HuH-7 (cell line): ENCODE data around the gene DOC2A.

Source experiments
- DNase-seq: peaks from one replicate; pipeline ENCODE4 v3.0.0; 2011; ENCODE audit warnings: low spot score

DOC2A gene

DNA sequence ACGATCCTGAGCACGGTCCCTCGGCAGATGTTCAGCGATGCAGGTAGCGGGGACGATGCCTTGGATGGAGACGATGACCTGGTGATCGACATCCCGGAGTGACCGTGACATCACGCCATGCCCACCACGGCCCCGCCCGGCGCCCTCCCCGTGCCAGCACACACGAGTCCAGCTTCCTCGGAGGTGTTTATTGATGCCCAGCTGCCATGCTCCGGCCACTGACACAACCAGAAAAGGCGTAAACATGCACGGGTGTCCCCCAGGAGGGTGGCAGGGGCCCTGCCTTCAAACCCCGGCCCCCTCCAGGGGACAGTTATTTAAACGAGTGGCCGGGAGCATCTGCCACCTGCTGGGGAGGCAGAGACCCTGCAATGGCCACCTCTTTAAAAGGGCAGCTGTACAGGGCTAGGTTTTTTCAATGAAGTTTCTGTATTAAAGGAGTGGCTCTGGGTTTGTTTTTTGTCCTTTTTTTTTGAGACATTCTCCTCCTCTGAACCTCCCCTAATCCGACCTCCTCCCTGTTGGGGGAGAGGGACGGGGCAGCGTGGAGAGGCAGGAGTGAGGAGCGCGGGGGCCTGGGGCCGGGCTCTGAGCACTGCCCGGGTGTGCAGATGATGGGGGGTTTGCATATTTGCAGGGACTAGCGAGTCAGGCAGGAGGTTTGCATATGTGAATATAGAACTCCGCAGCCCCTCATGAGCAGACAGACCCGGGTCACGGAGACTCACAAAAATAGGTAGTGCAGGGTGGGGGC lies 5.3 kb downstream of the DOC2A start:
- DNase-seq: peak; percentile 96

DNA sequence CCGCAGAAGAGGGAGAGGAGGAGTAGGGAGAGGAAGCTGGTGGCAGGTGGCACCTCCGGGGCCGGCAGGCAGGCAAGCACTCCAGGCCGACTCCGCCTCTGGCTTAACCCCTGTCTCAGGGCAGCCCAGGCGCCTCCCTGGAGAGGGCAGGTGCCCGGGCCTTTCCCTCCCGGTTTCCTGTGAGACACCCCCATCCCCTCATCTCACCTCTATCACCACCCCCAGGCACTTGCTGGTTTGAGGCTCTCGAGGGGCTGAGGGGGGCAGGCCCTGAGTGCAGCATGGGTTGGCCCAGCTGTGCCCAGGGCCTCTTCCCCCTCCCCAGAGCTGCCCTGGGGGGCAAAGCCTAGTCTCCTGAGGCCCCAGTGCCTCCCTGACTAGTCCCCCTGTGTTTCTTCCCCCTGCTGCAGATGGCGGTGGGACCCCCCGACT lies 6.0 kb downstream of the DOC2A start:
- DNase-seq: no peak

DNA sequence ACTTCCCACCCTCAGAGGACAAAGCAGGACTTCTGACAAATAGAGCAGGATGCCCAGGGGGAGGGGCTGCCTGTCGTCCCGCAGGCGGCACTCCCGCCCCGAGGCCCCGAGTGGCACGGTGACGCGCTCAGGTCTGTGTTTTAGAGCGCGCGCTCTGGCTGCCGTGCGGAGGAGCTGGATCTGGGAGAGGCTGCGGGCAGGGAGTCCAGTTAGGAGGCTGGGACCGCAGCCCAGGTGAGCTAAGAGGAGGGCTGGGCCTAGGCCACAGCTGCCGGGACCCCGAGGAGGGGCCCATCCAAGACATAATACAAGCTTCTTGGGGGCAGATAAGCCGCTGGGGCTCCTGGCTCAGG lies 6.4 kb downstream of the DOC2A start:
- DNase-seq: no peak

DNA sequence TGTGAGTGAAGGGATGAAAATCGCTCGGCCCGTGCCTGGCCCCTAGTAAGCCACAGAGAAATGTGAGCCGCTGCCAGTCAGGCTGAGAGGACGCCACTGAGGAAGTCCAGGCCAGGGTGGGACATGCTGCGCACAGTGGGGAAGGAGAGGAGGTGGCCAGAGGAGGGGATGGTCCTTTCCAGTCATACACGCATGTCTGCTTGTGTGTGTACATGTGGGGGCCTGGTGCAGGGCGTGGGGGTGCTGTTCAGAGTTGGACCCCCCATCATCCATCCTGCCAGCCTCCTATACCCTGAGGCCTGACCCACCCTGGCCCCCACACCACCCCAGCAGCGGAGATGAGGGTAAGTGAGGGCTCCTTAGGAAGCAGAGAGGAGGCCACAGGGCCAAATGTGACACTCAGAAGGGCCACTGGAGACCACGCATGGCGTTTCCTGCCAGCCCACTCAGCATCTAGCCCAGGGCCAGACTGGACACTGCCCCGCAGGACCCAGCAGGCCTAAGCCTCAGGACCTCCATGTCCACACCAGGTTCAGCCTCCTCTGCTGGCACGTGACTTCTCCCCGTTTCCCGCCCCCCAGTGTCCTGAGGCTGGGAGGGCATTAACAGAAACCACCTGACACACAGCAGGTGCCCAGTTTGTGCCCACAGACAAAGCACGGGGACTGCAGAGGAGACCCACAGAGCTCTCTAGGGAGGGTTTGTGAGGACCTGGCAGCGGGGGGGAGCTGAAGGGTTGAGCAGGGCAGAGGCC lies 7.0 kb downstream of the DOC2A start:
- no peak for DNase-seq

DNA sequence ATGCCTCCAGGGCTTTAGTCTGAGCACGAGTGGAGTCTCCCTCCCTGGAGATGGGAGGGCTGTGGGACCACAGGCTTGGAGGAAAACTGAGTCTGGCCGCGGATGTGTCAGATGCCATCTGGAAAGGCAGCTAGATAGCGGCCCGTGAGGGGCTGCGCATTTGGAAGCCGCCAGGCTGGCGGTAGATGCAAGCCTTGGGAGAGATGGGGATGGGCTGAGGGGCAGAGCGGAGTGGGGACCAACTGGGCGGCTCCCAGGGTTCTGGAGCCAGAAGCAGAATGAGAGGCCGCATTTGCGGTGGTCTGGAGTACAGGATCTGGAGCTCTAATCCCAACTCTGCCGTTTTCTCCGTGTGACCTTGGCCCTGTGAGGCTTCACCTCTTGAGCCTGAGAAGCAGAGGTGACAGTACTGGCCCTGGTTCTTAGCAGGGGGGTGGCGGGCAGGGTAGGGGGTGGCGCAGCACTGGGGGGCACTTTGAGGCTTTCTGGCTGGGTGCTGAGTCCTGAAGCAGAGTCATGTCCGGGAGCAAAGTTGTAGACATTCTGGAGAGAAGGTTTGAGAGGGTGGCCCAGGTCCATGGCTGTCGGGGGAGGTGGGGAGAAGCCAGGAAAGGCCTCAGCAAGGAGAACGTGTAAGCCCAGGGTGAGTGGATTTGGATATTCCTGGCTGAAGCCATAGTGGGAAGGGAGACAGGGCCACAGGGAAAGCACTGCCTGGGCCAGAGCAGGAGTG lies 8.0 kb downstream of the DOC2A start:
- DNase-seq: no peak

DNA sequence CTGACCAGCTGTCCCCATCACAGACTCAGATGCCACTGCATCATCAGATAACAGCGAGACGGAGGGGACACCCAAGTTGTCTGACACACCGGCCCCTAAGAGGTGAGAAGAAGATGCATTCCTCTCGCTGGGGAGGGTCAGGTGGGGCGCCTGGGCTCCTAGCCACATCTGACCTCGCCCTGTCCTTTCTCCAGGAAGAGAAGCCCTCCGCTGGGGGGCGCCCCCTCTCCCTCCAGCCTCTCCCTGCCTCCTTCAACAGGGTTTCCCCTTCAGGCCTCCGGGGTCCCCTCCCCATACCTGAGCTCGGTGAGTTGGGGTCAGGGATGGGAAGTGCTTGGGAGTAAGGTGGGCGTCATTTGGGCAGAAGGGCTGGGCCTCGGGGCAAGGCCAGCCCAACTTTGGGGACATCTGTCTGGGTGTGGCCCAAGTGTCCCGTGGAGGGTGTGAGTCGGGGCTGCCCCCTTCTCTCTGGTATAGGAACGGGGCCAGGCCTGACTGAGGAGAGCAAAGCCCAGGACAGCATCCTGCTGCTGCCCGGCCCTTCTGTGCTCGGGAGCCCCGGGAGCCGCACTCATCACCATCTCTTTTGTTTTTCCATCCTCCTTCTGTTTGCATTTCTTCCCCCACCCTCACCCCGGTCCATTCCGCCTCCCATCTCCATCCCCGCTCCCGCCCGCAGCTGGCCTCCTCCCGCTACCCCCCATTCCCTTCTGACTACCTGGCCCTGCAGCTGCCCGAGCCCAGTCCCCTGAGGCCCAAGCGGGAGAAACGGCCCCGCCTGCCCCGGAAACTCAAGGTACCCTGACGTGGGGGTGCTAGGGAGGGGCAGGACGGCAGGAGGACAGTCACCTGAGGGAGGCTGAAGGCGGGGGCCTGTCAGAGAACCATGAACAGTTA lies 9.8 kb downstream of the DOC2A start:
- DNase-seq: no peak

DNA sequence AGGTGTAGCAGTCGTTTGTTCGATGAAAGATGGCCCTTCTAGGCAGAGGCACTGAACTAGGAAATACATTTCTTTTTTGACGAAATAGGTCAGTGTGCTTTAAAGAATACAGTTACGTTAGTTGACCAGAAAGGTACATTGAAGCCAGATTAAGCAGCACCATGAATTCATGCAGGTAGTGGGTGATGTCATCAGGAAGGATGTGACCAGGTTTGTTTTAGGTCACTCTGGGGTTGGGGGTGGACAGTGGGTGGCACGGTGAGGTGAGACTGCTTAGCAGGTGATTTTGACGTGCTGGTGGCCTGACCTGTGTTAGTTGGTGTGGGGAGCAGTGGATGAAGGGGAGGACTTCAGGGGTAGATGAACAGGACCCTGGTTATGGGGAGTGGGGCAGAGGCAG lies 11.2 kb downstream of the DOC2A start:
- no peak for DNase-seq

DNA sequence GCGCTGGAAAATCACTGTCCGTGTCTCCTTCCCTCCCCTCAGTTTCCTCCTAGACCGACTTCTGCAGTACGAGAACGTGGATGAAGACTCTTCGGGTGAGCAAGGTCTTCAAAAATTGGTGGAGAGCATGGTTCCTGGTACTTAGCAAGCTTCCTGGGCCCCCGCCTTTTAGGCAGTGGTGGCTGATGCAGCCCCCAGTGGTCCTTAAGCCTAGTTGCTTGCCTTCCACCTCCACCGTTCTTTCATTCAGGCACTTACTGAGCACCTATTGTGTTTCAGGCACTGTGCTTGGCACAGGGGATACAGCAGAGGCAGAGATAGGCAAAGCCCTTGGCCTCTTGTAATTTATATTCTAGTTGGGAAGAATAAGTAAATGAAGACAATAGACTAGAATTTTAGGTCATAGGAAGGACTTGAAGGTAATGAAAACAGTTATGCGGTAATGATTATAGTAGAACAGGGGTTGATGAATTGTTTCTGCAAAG lies 14.0 kb downstream of the DOC2A start:
- DNase-seq: no peak

DNA sequence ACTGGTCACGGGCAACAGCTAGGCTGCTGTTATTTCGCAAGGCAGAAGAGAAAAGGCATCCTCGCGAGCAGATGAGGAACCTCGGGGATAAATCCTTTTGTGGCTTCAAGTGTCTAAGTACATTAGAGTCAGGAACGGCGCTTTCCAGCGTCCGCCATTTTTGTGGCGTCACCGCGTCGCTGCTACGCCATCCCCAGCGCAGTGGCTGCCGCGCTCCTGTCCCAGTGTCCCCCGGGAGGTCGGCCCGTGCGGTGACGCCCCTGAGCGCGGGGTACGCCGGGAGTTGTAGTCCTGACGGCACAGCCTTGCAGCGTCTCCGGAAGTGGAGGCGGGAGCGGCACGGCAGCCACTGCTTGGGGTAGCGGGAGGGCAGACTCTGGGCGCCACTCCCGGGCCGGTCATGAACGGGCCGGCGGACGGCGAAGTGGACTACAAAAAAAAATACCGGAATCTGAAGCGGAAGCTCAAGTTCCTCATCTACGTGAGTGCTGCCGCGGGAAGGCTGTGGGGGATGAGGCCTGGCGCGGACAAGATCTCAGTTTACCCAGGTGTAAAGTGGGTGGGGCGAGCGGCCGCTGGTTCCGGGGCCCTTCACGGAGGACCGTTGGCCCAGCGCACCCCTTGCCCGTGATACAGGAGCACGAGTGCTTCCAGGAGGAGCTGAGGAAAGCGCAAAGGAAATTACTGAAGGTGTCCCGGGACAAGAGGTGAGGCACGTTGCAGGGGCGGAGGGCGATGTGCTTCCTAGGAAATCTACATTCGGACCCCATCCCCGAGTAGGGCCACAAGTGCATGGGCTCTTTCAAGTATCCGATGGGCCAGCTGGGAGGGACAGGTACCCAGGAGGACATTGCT lies 14.7 kb downstream of the DOC2A start, which contains the start of gene INO80E:
TSS of gene INO80E (plus strand) at position 331 of the 855 bp plus-strand sequence. CDS start at position 401, 70 bp downstream.
- DNase-seq: peak; percentile 99

DNA sequence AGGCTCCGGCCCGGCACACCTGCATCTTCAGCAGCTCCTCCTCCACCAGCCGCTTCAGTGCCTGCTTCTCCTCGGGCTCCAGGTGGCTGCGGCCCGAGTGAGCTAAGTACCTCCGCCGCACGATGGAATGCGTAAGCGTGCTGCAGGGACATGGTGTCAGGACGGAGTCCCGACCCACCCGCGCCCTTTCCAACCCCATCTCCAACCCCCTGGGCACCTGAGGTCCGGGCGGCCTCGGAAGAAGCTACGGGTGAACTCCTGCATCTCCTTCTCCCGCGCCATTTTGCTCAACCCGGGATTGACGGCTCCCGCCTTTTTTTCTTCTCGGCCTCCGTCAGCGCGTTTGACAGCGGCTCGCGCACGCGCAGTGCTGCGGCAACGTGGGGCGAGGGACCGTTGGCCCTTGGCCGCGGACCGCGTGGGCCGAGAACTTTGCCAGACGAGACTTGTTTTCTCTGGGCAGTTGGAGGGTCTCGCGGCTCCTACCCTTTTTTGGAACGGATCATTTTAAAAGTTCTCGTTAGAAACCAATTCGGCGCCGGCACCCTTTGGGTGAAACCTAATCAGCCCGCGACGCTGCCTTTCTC lies 15.4 kb downstream of the DOC2A start, which contains the start of gene HIRIP3:
TSS of gene HIRIP3 (minus strand) at position 294 of the 587 bp plus-strand sequence. CDS start at position 282, 12 bp downstream.
- DNase-seq: peak; percentile 94

DNA sequence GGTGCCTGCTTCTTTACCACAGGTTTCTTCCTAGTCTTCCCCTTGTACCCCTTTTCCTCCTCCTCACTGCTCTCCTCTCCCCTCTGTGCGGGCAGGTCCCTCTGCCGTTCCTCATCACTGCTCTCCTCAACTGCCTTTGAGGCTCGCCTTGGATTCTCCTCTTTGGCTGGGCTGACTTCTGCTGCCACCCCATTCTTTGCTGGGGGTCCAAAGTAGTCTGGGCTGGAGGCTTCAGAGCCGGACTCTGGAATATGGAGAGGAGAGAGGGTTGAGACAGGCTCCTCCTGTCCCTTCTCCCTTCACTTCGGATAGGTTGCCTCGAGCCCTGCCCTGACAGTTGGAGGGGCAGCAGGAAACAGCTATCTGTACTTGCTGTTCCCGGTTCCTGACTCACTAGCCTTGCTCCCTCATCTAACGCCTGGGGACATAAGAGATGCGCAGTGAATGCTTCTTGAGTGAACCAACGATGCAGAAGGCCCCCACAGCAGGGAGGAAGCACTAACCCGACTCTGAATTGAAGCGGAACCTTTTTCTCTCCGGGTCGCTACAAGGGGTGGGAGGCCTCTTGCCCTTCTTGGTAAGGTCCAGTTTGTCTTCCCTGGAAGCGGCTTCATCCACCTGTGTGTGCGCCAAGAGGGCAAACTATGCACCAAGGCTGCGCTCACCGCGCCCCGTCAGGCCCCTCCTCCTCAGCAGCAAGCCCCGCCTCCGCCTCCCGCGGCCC lies 16.1 kb downstream of the DOC2A start:
- DNase-seq: no peak

DNA sequence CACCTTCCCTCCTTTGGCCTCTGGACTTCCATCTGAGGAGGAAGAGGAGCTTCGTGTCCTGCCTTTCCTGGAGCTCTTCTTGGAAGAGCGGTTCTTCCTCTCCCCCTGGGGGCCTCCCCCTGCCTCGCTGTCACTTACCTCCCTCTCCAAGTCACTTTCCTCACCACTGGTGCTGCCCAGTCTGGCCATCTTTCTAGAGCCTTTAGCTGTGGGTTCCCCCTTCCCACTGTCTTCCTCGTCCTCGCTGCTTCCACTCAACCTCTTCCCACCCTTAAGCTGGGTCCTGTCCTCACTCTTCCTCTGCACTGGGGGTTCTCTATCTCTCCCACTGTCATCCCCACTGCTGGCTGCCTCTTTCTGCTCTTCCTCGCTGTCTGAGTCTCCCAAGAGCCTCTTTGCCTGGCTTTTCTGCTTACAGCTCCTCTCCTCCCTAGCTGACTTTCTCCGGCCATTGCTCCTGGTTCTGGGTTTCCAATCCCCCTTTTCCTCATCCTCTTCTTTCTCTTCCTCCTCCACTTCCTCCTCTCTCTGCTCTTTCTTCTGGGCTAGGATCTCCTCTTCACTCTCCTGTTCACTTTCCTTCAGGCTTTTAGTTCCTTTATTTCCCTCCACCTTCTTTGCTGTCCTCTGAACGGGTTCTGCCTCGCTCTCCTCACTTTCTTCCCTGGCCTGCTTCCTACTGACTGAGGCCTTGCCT lies 16.8 kb downstream of the DOC2A start:
- DNase-seq: no peak

DNA sequence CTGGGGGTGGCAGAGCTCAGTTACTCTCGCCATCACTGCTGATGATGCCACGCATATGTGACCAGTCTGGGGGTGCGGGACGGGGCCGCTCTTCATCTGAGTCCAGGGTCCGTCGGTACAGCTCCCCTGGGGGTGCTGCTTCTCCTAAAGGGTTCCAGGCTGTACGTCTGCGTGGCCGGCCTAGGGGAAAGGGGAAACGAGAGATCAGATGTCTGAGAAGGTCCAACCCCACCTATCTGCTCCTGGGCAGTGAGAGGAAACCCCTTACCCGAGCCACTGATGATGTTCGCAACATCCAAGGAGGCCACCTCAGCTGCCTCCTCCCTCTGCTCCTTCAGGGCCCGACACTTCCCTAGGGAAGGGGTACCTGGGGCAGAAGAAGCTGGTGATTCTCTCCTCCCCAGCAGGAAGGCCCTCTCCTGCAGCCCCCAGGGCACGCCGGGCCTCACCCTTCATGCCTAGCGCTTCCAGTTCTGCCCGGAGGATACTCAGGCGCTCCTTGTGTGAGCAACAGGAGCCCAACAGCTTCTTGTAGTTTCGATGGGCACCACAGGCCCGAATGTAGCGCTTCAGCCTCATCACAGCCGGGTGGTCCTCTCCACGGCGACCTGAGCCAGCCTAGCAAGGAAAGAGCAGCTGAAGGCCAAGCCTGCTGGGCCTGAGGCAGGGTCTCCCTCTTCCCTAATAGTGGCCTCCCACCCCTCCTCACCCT lies 17.5 kb downstream of the DOC2A start:
- DNase-seq: no peak

DNA sequence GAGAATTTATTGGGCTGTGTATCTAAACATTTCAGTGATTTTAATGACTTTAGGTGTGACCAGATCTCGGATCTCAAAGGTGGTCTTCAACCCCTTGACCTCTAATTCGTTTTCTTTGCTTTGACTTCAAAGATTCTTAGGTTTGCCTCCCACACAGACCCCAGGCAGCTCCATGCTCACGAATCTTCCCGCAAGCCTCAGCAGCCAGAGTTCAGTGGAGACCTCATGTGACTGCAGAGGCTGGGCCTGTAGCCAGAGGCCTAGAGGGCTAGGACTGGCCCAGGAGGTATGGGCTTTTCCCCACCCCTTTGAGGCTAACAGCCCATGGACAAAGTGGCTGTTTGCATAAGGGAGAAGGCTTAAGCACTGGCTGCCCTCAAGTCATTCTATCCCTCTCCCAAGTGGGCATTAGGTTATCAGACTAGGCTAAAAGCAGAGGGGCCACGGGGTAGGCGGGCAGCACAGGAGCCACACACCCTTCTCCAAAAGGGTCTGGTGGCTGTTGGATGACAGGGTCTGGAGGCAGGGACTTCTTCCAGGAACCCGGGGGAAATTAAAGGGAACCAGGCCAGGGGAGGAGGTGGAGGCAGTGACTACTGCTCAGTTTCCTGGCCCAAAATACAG lies 18.4 kb downstream of the DOC2A start:
- no peak for DNase-seq

DNA sequence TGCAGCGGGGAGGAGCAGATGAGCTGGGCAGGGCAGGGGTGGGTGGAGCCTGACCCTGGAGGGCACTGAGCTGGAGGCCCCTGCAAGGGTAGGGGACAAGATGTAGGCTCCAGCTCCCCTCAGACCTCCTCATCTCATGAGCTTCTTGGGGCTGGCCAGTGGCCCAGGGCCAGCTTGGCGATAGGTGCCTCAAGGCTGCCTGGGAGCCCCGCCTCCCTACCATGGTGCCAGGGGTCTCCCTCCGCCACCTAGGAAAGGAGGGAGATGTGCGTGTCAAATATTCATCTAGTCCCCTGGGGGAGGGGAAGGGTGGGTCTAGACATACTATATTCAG lies 19.3 kb downstream of the DOC2A start:
- no peak for DNase-seq

DNA sequence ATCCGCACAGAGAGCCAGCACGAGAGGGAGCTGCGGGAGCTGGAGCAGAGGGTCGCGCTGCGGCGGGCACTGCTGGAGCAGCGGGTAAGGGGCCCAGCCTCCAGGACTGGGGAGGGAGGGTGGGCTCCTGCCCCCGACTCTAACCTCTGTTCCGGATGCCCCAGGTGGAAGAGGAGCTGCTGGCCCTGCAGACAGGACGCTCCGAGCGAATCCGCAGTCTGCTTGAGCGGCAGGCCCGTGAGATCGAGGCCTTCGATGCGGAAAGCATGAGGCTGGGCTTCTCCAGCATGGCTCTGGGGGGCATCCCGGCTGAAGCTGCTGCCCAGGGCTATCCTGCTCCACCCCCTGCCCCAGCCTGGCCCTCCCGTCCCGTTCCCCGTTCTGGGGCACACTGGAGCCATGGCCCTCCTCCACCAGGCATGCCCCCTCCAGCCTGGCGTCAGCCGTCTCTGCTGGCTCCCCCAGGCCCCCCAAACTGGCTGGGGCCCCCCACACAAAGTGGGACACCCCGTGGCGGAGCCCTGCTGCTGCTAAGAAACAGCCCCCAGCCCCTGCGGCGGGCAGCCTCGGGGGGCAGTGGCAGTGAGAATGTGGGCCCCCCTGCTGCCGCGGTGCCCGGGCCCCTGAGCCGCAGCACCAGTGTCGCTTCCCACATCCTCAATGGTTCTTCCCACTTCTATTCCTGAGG lies 19.8 kb downstream of the DOC2A start:
- no peak for DNase-seq

DNA sequence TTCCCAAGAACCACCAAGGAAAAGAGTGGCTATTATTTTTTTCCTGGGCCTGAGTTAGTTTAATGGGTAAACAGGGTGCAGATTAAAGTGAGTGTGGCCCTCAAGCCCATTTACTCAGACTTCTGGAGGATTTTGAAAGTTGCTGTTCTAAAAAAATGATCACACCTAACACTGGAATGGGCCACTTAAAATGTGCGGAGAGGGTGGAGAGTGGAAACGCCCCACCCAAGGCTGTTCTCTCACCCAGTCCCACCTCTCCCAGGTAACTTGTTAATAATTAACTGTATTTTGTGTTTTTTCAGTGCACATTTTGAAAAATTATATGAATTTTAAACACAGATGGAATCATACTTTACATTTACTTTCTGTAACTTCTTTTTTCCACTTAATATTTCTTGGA lies 20.8 kb downstream of the DOC2A start:
- no peak for DNase-seq
